Gastroesophageal sphincter (tissue), 3 donors: ENCODE data around the gene KMT2B.

Source experiments
- POLR2A ChIP-seq, 2 donors: fragments of 450-650 bp; IDR thresholded peaks; one replicate each; pipeline ENCODE4 v1.6.1; 2017; ENCODE audit warnings: antibody characterized with exemption in 2 of 2, mild to moderate bottlenecking in 2 of 2, moderate library complexity in 1 of 2
- POLR2AphosphoS5 ChIP-seq: sonication (generic); formaldehyde crosslinking; IDR thresholded peaks from one replicate; pipeline ENCODE4 v1.6.1; 2017; ENCODE audit warnings: antibody characterized with exemption
- TF ChIP-seq, protein P1 (sequence below), 4 experiments: fragments of 200-600 bp in 2 of 4; fragments of 450-650 bp in 2 of 4; sonication (generic) in 1 of 4; IDR thresholded peaks; one replicate each; pipeline ENCODE4 v1.5.1; 2017 to 2019; ENCODE audit warnings: antibody characterized with exemption in 4 of 4, mild to moderate bottlenecking in 2 of 4, moderate library complexity in 2 of 4

DNA sequence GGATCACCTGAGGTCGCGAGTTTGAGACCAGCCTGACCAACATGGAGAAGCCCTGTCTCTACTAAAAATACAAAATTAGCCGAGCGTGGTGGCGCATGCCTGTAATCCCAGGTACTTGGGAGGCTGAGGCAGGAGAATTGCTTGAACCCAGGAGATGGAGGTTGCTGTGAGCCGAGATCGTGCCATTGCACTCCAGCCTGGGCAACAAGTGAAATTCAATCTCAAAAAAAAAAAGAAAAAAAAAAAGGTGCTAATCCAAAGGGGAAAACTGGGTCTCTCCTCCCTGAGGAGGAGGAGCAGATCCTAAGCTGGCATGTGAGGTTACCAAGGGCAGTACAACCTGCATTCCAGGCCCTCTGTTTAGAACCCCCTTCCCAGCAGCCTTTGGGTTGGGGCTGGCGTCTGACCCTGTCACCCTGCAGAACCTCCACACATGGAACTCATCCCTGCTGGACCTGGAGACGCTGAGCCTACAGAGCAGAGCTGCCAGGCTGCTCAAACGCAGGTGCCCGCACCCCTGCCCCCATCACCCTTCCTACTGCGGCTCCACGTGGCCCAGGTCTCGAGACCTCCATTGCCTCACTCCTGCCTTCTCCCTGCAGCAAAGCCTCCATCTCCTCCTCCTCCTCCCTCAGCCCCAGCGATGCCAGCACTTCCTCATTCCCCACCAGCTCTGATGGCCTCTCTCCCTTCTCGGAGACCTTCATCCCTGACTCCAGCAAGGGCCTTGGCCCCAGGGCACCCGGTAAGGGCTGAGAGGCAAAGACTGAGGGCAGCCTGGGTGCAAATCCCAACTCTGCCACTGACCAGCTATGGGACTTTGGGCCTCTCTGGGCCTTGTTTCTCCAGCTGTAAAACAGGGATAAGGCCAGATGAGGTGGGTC lies 46.9 kb downstream of the KMT2B start:
- TF ChIP-seq, protein P1, sequence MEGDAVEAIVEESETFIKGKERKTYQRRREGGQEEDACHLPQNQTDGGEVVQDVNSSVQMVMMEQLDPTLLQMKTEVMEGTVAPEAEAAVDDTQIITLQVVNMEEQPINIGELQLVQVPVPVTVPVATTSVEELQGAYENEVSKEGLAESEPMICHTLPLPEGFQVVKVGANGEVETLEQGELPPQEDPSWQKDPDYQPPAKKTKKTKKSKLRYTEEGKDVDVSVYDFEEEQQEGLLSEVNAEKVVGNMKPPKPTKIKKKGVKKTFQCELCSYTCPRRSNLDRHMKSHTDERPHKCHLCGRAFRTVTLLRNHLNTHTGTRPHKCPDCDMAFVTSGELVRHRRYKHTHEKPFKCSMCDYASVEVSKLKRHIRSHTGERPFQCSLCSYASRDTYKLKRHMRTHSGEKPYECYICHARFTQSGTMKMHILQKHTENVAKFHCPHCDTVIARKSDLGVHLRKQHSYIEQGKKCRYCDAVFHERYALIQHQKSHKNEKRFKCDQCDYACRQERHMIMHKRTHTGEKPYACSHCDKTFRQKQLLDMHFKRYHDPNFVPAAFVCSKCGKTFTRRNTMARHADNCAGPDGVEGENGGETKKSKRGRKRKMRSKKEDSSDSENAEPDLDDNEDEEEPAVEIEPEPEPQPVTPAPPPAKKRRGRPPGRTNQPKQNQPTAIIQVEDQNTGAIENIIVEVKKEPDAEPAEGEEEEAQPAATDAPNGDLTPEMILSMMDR (IDR thresholded peaks at IDR 0.05): no peak
- TF ChIP-seq POLR2A (IDR thresholded peaks at IDR 0.05): no peak
- no peak for TF ChIP-seq POLR2AphosphoS5
